ENCODE measurements around the gene MED20. TPM values are rescaled to one million over a fixed set of nuclear protein-coding genes. Genes with fewer than 3 reads are reported as not detected.

MED20 gene
- total RNA-seq, 1 experiment from 2014 or later = 42.4 TPM

DNA sequence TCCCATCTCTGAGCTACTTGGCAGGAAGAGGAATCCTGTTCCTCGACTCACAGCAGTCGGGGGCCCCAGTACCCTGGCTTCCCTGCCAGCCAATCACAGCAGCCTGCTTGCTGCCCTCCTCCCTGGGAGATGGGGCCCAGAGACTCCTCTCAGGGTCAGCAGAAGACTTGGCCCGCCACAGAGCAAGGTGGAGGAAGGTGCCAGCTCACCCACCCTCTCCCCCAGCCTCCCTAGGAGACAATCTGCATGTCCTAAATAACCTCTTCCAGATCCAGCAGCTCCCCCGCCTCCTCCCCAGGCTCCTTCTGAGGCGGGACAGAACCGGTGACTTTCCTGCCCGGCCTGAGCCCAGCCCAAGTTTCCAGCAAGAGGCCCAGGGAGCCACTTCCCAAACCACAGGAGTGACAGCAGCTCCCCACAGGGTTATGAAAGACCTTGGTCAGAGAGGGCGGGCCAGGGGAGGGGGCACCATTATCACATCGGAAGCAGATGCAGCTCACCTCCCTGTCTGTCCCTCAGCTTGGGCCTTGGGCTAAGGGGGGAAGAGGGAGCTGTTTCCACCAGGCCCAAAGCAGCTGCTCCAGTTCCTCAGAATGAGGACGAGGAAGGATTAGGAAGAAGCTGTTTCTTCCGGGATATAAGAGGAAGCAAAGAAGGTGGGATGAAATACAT, 18.4 kb upstream of the MED20 start:
- Mint-ChIP-seq H3K27ac (peak overlapping the region; percentile 75), H3K9me3 (no peaks in the 10 kb centered on the region), H3K36me3 (peaks cover 6% of the 10 kb centered on the region), H3K4me1 (peaks cover 34% of the 10 kb centered on the region), H3K4me3 (peak overlapping the region; percentile 92), H3K27me3 (ENCODE audit: low read depth) (no peaks in the 10 kb centered on the region)
- ATAC-seq (peak; percentile 13), DNase-seq (ENCODE audit: low spot score) (peak; percentile 52)
- ChIA-PET POLR2A (interaction anchor here (0.6 to 2.0 kb wide), 7 partner anchors 19 to 184 kb away, joined by 3 to 9 read pairs (median 4); partner anchors contain the start of genes BYSL, MED20, TAF8 and USP49), CTCF (interaction anchor here (0.6 to 8.9 kb wide), 22 partner anchors 12 to 160 kb away, joined by 3 to 112 read pairs (median 5); partner anchors contain the start of genes BYSL, FRS3, MED20 and TAF8)
- TF ChIP-seq CBFB (CRISPR knock-in tag; IDR thresholded peaks at IDR 0.05; ENCODE audit: low read depth) (no peak), KAT7 (CRISPR knock-in tag; IDR thresholded peaks at IDR 0.05; ENCODE audit: borderline replicate concordance) (no peak), SP1 (CRISPR knock-in tag; conservative IDR thresholded peaks at IDR 0.05) (0 out of 2 replicates have a peak, but pooled peaks have one; percentile 17), ATF1 (CRISPR knock-in tag; IDR thresholded peaks at IDR 0.05) (no peak), ETV6 (CRISPR knock-in tag; IDR thresholded peaks at IDR 0.05) (peak; percentile 72), NFYB (CRISPR knock-in tag; conservative IDR thresholded peaks at IDR 0.05; ENCODE audit: low read depth) (peak; percentile 66)
- TF ChIP-seq, protein P1, sequence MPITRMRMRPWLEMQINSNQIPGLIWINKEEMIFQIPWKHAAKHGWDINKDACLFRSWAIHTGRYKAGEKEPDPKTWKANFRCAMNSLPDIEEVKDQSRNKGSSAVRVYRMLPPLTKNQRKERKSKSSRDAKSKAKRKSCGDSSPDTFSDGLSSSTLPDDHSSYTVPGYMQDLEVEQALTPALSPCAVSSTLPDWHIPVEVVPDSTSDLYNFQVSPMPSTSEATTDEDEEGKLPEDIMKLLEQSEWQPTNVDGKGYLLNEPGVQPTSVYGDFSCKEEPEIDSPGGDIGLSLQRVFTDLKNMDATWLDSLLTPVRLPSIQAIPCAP (CRISPR knock-in tag; IDR thresholded peaks at IDR 0.05) = no peak
- TF ChIP-seq, protein P2, sequence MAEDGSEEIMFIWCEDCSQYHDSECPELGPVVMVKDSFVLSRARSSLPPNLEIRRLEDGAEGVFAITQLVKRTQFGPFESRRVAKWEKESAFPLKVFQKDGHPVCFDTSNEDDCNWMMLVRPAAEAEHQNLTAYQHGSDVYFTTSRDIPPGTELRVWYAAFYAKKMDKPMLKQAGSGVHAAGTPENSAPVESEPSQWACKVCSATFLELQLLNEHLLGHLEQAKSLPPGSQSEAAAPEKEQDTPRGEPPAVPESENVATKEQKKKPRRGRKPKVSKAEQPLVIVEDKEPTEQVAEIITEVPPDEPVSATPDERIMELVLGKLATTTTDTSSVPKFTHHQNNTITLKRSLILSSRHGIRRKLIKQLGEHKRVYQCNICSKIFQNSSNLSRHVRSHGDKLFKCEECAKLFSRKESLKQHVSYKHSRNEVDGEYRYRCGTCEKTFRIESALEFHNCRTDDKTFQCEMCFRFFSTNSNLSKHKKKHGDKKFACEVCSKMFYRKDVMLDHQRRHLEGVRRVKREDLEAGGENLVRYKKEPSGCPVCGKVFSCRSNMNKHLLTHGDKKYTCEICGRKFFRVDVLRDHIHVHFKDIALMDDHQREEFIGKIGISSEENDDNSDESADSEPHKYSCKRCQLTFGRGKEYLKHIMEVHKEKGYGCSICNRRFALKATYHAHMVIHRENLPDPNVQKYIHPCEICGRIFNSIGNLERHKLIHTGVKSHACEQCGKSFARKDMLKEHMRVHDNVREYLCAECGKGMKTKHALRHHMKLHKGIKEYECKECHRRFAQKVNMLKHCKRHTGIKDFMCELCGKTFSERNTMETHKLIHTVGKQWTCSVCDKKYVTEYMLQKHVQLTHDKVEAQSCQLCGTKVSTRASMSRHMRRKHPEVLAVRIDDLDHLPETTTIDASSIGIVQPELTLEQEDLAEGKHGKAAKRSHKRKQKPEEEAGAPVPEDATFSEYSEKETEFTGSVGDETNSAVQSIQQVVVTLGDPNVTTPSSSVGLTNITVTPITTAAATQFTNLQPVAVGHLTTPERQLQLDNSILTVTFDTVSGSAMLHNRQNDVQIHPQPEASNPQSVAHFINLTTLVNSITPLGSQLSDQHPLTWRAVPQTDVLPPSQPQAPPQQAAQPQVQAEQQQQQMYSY (CRISPR knock-in tag; IDR thresholded peaks at IDR 0.05) = no peak
- TF ChIP-seq, protein P3, sequence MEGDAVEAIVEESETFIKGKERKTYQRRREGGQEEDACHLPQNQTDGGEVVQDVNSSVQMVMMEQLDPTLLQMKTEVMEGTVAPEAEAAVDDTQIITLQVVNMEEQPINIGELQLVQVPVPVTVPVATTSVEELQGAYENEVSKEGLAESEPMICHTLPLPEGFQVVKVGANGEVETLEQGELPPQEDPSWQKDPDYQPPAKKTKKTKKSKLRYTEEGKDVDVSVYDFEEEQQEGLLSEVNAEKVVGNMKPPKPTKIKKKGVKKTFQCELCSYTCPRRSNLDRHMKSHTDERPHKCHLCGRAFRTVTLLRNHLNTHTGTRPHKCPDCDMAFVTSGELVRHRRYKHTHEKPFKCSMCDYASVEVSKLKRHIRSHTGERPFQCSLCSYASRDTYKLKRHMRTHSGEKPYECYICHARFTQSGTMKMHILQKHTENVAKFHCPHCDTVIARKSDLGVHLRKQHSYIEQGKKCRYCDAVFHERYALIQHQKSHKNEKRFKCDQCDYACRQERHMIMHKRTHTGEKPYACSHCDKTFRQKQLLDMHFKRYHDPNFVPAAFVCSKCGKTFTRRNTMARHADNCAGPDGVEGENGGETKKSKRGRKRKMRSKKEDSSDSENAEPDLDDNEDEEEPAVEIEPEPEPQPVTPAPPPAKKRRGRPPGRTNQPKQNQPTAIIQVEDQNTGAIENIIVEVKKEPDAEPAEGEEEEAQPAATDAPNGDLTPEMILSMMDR (IDR thresholded peaks at IDR 0.05) = no peak
- TF ChIP-seq, protein P4, sequence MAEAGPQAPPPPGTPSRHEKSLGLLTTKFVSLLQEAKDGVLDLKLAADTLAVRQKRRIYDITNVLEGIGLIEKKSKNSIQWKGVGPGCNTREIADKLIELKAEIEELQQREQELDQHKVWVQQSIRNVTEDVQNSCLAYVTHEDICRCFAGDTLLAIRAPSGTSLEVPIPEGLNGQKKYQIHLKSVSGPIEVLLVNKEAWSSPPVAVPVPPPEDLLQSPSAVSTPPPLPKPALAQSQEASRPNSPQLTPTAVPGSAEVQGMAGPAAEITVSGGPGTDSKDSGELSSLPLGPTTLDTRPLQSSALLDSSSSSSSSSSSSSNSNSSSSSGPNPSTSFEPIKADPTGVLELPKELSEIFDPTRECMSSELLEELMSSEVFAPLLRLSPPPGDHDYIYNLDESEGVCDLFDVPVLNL (CRISPR knock-in tag; IDR thresholded peaks at IDR 0.05; ENCODE audit: borderline replicate concordance, low read depth) = no peak
- TF ChIP-seq, protein P5, sequence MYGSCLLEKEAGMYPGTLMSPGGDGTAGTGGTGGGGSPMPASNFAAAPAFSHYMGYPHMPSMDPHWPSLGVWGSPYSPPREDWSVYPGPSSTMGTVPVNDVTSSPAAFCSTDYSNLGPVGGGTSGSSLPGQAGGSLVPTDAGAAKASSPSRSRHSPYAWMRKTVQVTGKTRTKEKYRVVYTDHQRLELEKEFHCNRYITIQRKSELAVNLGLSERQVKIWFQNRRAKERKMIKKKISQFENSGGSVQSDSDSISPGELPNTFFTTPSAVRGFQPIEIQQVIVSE (CRISPR knock-in tag; IDR thresholded peaks at IDR 0.05; ENCODE audit: borderline replicate concordance) = no peak

DNA sequence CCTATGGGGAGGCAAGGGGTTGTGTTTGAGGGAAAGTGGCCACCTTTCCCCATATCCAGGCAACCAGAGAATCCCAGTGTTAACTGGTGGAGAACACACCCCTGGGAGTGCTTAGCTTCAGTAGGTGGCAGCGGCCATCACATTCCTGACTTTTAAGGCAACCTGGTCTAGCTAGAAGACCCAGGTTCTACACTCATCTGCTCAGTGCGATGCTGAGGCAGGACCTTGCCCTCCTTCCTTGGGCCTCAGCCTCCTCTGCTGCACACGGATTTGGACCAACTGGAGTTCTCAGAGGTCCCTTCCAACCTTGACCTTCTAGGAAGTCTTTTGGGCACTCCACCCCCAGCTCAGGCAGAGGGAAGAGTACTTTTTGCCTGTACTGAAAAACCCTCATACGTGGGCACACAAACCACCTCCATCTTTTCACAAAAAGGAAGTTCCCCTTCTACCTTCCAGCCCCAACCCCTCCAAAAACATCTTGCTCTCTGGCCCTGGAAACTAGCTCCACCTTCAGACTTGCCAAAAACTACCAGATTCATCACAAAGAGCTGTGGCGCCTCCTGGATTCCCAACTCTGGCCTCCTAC, 17.7 kb upstream of the MED20 start:
- H3K4me1 Mint-ChIP-seq = peaks cover 34% of the 10 kb centered on the region
- no peak for DNase-seq (ENCODE audit: low spot score)
- H3K27me3 Mint-ChIP-seq (ENCODE audit: low read depth) = no peaks in the 10 kb centered on the region
- peak overlapping the region; percentile 92 for H3K4me3 Mint-ChIP-seq
- peak overlapping the region; percentile 75 for H3K27ac Mint-ChIP-seq
- ChIA-PET CTCF (interaction anchor here (0.6 to 8.9 kb wide), 17 partner anchors 17 to 159 kb away, joined by 3 to 112 read pairs (median 6); partner anchors contain the start of genes BYSL, FRS3, MED20 and TAF8), POLR2A (interaction anchor here (0.6 to 2.0 kb wide), 6 partner anchors 18 to 185 kb away, joined by 3 to 9 read pairs (median 5); partner anchors contain the start of genes BYSL, MED20, TAF8 and USP49)
- TF ChIP-seq, protein P4 (CRISPR knock-in tag; IDR thresholded peaks at IDR 0.05; ENCODE audit: borderline replicate concordance, low read depth) = no peak
- TF ChIP-seq ZNF416 (CRISPR knock-in tag; IDR thresholded peaks at IDR 0.05) (no peak), FOXJ3 (CRISPR knock-in tag; IDR thresholded peaks at IDR 0.05; ENCODE audit: borderline replicate concordance) (no peak), IRF2 (CRISPR knock-in tag; IDR thresholded peaks at IDR 0.05; ENCODE audit: borderline replicate concordance, low read depth) (no peak), FOXK1 (CRISPR knock-in tag; IDR thresholded peaks at IDR 0.05) (no peak), NFATC4 (CRISPR knock-in tag; IDR thresholded peaks at IDR 0.05) (no peak), FOXP4 (CRISPR knock-in tag; IDR thresholded peaks at IDR 0.05) (no peak), NR3C1 (CRISPR knock-in tag; conservative IDR thresholded peaks at IDR 0.05; ENCODE audit: low read depth) (no peak)
- TF ChIP-seq, protein P1 (CRISPR knock-in tag; IDR thresholded peaks at IDR 0.05) = no peak
- TF ChIP-seq, protein P6, sequence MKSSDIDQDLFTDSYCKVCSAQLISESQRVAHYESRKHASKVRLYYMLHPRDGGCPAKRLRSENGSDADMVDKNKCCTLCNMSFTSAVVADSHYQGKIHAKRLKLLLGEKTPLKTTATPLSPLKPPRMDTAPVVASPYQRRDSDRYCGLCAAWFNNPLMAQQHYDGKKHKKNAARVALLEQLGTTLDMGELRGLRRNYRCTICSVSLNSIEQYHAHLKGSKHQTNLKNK (CRISPR knock-in tag; IDR thresholded peaks at IDR 0.05) = no peak
- H3K9me3 Mint-ChIP-seq = no peaks in the 10 kb centered on the region
- no peak for ATAC-seq
- H3K36me3 Mint-ChIP-seq = peaks cover 8% of the 10 kb centered on the region
